ENCODE results near the gene CRYGS. TPM values are rescaled to one million over a fixed set of nuclear protein-coding genes. Genes with fewer than 3 reads are reported as not detected.

The CRYGS gene
- total and polyA plus RNA-seq, 9 of the 15 experiments (the other 6 are each of a cell fraction or from before 2014, with no cell fraction given) = 1.5 to 3.8 (median 2.0) TPM

DNA sequence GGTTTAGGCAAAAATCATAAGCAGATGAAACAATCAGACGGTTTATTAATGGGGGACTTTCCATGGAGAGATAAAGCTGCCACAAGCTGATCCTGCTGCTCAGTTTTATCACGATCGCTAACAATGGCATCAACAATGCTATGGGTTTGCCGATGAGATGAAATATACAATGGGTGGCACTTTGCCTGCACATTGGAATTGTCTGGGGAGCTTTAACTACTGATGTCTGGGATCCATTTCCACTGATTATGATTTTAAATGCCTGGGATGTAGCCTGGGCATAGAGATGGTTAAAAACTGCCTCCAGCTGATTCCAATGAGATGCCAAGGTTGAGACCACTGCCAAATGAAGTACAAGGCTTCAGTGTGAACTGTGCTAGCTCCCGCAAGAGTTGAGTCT lies 30.8 kb downstream of the CRYGS start:
- no peak overlapping the region for H3K9ac ChIP-seq (ENCODE audit: insufficient read depth in 1 of 2, low read depth in 2 of 2, low read length in 2 of 2)
- peaks cover 7% of the 10 kb centered on the region; the same call in 1 of the 2 replicates for H4K20me1 ChIP-seq (replicated peaks; ENCODE audit: control insufficient read depth, insufficient read depth, low read length)
- H3K9me1 ChIP-seq (ENCODE audit: control insufficient read depth, insufficient read depth, low read length) = no peaks in the 10 kb centered on the region
- BruUV-seq (replicated peaks) = no TSS peak
- CTCF ChIA-PET (ENCODE audit: low intra/inter-chr PET ratio) = no interaction called here
- no peak overlapping the region for H3K4me3 ChIP-seq
- TF ChIP-seq CAMTA2 (CRISPR knock-in tag; conservative IDR thresholded peaks at IDR 0.05) = no peak
- peaks cover 8 to 44% of the 10 kb centered on the region in 2 experiments; a peak in 3 of 5 replicates for H3K27me3 ChIP-seq (ENCODE audit: control insufficient read depth in 2 of 2, insufficient read depth in 2 of 2, low read length in 2 of 2)
- no peak for DNase-seq (ENCODE audit: extremely low read depth in 1 of 4, low spot score in 3 of 4)
- intact Hi-C loops (cut with micrococcal nuclease) = no loop called here
- in situ Hi-C loops (cut with MboI) = no loop called here
- H3K79me2 ChIP-seq (ENCODE audit: control insufficient read depth, insufficient read depth, low read length) = no peaks in the 10 kb centered on the region
- no peaks in the 10 kb centered on the region for H3K9me3 ChIP-seq (replicated peaks; ENCODE audit: control insufficient read depth, insufficient read depth, low read depth, low read length)
- H2AFZ ChIP-seq (ENCODE audit: low read depth, low read length) = no peak overlapping the region
- no peaks in the 10 kb centered on the region for H3K36me3 ChIP-seq (ENCODE audit: control insufficient read depth, insufficient read depth, low read length)
- no peak for ATAC-seq
- H3K27ac ChIP-seq (ENCODE audit: extremely low read depth, low read depth, low read length) = no peak overlapping the region
- POLR2A ChIA-PET = interaction anchor here (0.6 kb wide), 1 partner anchor 570 kb away, joined by 3 read pairs; no protein-coding TSS in a partner anchor
- 6% methylated on average over 5 of the region's 5 CpGs for WGBS (ENCODE audit: insufficient coverage, low coverage, missing lambda C conversion rate)
- FAIRE-seq = no peak
- H3K4me1 ChIP-seq (replicated peaks in 1 of 2; ENCODE audit: control insufficient read depth in 2 of 2, insufficient read depth in 2 of 2, low read length in 2 of 2) = no peaks in the 10 kb centered on the region
- H3K4me2 ChIP-seq (ENCODE audit: insufficient read depth, low read length) = no peak overlapping the region

DNA sequence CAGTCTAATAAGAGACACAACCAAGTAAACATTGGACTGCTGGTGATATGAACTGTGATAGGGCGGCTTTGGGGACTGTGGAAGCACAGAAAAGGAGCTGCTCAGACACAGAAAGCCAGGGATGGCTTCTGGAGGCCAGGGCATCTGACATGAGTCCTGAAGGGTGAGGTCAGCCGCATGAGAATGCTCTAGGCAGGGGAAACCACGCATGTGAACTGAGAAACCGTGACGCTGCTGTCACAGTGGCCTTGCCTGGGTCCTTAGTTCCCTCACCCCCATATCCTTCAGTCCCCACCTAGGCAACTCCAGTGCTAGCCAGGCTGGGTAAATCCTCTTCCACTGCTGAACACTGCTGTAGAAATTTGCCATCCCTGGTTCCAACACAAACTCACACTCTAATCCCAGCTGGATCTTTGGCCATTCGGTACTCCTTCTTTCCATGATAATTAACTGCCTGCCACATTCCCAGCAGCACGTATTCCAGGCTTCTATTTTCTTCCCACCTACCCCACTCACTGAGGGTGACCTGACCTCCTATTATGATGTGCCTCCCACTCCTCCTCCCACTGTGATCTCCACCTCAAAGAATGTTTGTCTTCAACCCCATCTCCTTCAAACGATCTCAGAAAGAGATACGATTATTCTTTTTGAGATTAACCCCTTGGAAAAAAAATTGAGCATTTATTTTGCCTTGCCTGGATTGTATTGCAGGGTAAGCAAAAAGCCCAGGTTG lies 31.4 kb downstream of the CRYGS start:
- WGBS (ENCODE audit: insufficient coverage, low coverage, missing lambda C conversion rate) = 1% methylated on average over 9 of the region's 9 CpGs
- FAIRE-seq (no peak), DNase-seq (ENCODE audit: extremely low read depth in 1 of 4, low spot score in 3 of 4) (no peak), ATAC-seq (no peak)
- Histone ChIP-seq H3K27me3 (ENCODE audit: control insufficient read depth in 2 of 2, insufficient read depth in 2 of 2, low read length in 2 of 2) (peaks cover 11 to 49% of the 10 kb centered on the region in 2 experiments; a peak in 4 of 5 replicates), H3K27ac (ENCODE audit: extremely low read depth, low read depth, low read length) (no peak overlapping the region), H3K36me3 (ENCODE audit: control insufficient read depth, insufficient read depth, low read length) (no peaks in the 10 kb centered on the region), H2AFZ (ENCODE audit: low read depth, low read length) (no peak overlapping the region), H3K9ac (ENCODE audit: insufficient read depth in 1 of 2, low read depth in 2 of 2, low read length in 2 of 2) (no peak overlapping the region; a peak in 1 of 4 replicates), H4K20me1 (replicated peaks; ENCODE audit: control insufficient read depth, insufficient read depth, low read length) (peaks cover 7% of the 10 kb centered on the region; the same call in 1 of the 2 replicates), H3K4me1 (replicated peaks in 1 of 2; ENCODE audit: control insufficient read depth in 2 of 2, insufficient read depth in 2 of 2, low read length in 2 of 2) (no peaks in the 10 kb centered on the region), H3K9me1 (ENCODE audit: control insufficient read depth, insufficient read depth, low read length) (no peaks in the 10 kb centered on the region), H3K9me3 (replicated peaks; ENCODE audit: control insufficient read depth, insufficient read depth, low read depth, low read length) (no peaks in the 10 kb centered on the region), H3K4me3 (no peak overlapping the region), H3K79me2 (ENCODE audit: control insufficient read depth, insufficient read depth, low read length) (no peaks in the 10 kb centered on the region), H3K4me2 (ENCODE audit: insufficient read depth, low read length) (no peak overlapping the region)
- intact Hi-C loops (cut with micrococcal nuclease) (no loop called here), in situ Hi-C loops (cut with MboI) (no loop called here)
- POLR2A ChIA-PET = interaction anchor here (0.5 to 0.7 kb wide), 3 partner anchors 294 to 616 kb away, joined by 3 read pairs; partner anchors contain the start of gene RFC4
- BruUV-seq (replicated peaks) = no TSS peak
- CTCF ChIA-PET (ENCODE audit: low intra/inter-chr PET ratio) = no interaction called here
- TF ChIP-seq, protein P1, sequence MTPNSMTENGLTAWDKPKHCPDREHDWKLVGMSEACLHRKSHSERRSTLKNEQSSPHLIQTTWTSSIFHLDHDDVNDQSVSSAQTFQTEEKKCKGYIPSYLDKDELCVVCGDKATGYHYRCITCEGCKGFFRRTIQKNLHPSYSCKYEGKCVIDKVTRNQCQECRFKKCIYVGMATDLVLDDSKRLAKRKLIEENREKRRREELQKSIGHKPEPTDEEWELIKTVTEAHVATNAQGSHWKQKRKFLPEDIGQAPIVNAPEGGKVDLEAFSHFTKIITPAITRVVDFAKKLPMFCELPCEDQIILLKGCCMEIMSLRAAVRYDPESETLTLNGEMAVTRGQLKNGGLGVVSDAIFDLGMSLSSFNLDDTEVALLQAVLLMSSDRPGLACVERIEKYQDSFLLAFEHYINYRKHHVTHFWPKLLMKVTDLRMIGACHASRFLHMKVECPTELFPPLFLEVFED (CRISPR knock-in tag; conservative IDR thresholded peaks at IDR 0.05) = no peak
- TF ChIP-seq MTF1 (CRISPR knock-in tag; IDR thresholded peaks at IDR 0.05; ENCODE audit: borderline replicate concordance) (no peak), HDAC3 (IDR thresholded peaks at IDR 0.05; ENCODE audit: borderline replicate concordance, partially characterized antibody) (no peak), MECOM (CRISPR knock-in tag; IDR thresholded peaks at IDR 0.05) (no peak), PHB2 (IDR thresholded peaks at IDR 0.05; ENCODE audit: low read depth) (no peak), SRSF7 (optimal IDR thresholded peaks at IDR 0.05; ENCODE audit: low read depth, low read length) (no peak), ZNF655 (CRISPR knock-in tag; IDR thresholded peaks at IDR 0.05) (no peak), GATA2 (CRISPR knock-in tag; IDR thresholded peaks at IDR 0.05) (no peak)
- TF ChIP-seq, protein P2, sequence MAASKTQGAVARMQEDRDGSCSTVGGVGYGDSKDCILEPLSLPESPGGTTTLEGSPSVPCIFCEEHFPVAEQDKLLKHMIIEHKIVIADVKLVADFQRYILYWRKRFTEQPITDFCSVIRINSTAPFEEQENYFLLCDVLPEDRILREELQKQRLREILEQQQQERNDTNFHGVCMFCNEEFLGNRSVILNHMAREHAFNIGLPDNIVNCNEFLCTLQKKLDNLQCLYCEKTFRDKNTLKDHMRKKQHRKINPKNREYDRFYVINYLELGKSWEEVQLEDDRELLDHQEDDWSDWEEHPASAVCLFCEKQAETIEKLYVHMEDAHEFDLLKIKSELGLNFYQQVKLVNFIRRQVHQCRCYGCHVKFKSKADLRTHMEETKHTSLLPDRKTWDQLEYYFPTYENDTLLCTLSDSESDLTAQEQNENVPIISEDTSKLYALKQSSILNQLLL (CRISPR knock-in tag; IDR thresholded peaks at IDR 0.05; ENCODE audit: borderline replicate concordance) = no peak
